Measurements from ENCODE around the gene SKOR1. TPM values are rescaled to one million over a fixed set of nuclear protein-coding genes. Genes with fewer than 3 reads are reported as not detected.

SKOR1 gene
- total RNA-seq, 1 experiment from 2014 or later, result 0.13 TPM

DNA sequence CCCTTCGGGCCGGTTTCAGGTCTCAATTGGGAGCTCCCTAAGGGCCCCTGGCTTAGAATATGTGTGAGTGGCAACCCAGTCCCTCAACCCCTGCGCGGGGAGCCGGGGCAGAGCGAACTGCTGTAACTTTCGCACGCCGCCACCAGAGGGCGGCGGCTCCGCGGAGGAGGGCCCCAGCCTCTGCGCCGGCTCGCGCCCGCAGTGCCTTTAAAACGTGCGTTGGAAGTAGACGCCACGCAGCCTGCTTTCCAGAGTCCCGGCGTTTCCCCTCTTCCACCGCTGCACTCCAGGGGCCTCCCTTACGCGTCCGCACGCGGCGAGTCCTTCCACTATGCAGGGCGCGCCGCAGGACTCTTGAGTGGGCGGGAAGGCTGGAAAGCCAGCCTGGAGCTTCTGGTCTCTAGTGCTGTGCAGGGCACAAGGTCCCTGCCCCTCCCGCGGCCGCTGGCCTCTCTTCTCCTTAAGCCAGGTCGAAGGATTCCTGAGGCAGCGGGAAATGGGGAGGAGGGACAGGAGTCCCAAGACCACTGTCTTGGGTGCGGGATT lies 38.2 kb downstream of the SKOR1 start:
- no peak overlapping the region for H3K4ac ChIP-seq (ENCODE audit: low read depth, low read length)
- H3K23me2 ChIP-seq (ENCODE audit: insufficient read length, low read depth, low read length, poor library complexity, severe bottlenecking), result no peaks in the 10 kb centered on the region
- H3K27me3 Mint-ChIP-seq (ENCODE audit: low read depth), result peaks cover 22% of the 10 kb centered on the region
- H3K4me1 ChIP-seq (ENCODE audit: insufficient read depth, low read length), result no peaks in the 10 kb centered on the region; the same call in 1 of the 2 replicates
- peaks cover 0 to 2% of the 10 kb centered on the region in 2 experiments; a peak in 2 of 5 replicates for H3K9me3 Mint-ChIP-seq
- H3K23ac ChIP-seq (ENCODE audit: insufficient read length, low read depth, low read length), result no peak overlapping the region
- H3K56ac ChIP-seq (ENCODE audit: insufficient read length, low read depth, low read length), result no peak overlapping the region
- peaks cover 18 to 23% of the 10 kb centered on the region in 2 experiments for H3K4me1 Mint-ChIP-seq
- H2BK12ac ChIP-seq (ENCODE audit: insufficient read length, low read depth, low read length), result no peak overlapping the region
- no peaks in the 10 kb centered on the region for H4K20me1 ChIP-seq (ENCODE audit: control insufficient read depth, insufficient read depth, insufficient read length)
- no peak overlapping the region for H3K9ac ChIP-seq (ENCODE audit: extremely low read depth, insufficient read length, low read length)
- no peak overlapping the region for H3T11ph ChIP-seq (ENCODE audit: low read length)
- no peak overlapping the region for H2BK120ac ChIP-seq (ENCODE audit: low read depth, low read length, poor library complexity, severe bottlenecking)
- peak overlapping the region; percentile 59 to 67; a peak in 4 of 5 replicates for H3K4me3 Mint-ChIP-seq
- peak; percentile 87 for DNase-seq
- no peak overlapping the region for H4K91ac ChIP-seq (ENCODE audit: insufficient read length, low read depth, low read length)
- H3K27ac Mint-ChIP-seq, result no peak overlapping the region; a peak in 1 of 7 replicates
- no peaks in the 10 kb centered on the region for H3K27me3 ChIP-seq (ENCODE audit: insufficient read depth, low read length)
- H3K79me2 ChIP-seq (ENCODE audit: insufficient read depth, low read length), result no peaks in the 10 kb centered on the region
- no peak overlapping the region for H2AFZ ChIP-seq (ENCODE audit: low read length)
- no peaks in the 10 kb centered on the region for H3K36me3 Mint-ChIP-seq (ENCODE audit: insufficient read depth in 1 of 3, low read depth in 3 of 3)
- H4K5ac ChIP-seq (ENCODE audit: insufficient read length, low read depth, low read length), result no peak overlapping the region
- no peaks in the 10 kb centered on the region for H3K79me1 ChIP-seq (ENCODE audit: insufficient read depth, low read depth, low read length, poor library complexity, severe bottlenecking)
- H4K8ac ChIP-seq (replicated peaks; ENCODE audit: insufficient read length, low read depth, low read length), result no peak overlapping the region
- no peak overlapping the region for H2BK5ac ChIP-seq (ENCODE audit: insufficient read length, low read length)
- H3K9me3 ChIP-seq (ENCODE audit: control insufficient read depth, low read depth, low read length), result no peaks in the 10 kb centered on the region
- no peak overlapping the region for H3K27ac ChIP-seq (ENCODE audit: insufficient read length, low read depth, low read length)
- no peak overlapping the region for H3K18ac ChIP-seq (ENCODE audit: insufficient read length, low read depth, low read length)
- TF ChIP-seq, protein P1, sequence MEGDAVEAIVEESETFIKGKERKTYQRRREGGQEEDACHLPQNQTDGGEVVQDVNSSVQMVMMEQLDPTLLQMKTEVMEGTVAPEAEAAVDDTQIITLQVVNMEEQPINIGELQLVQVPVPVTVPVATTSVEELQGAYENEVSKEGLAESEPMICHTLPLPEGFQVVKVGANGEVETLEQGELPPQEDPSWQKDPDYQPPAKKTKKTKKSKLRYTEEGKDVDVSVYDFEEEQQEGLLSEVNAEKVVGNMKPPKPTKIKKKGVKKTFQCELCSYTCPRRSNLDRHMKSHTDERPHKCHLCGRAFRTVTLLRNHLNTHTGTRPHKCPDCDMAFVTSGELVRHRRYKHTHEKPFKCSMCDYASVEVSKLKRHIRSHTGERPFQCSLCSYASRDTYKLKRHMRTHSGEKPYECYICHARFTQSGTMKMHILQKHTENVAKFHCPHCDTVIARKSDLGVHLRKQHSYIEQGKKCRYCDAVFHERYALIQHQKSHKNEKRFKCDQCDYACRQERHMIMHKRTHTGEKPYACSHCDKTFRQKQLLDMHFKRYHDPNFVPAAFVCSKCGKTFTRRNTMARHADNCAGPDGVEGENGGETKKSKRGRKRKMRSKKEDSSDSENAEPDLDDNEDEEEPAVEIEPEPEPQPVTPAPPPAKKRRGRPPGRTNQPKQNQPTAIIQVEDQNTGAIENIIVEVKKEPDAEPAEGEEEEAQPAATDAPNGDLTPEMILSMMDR (conservative IDR thresholded peaks at IDR 0.05), result peak; percentile 97
- H2AK5ac ChIP-seq (ENCODE audit: insufficient read length, low read length), result no peak overlapping the region
- WGBS (ENCODE audit: extremely low coverage, insufficient read length, low lambda C conversion rate), result no CpG with 5 or more reads among the region's 41 CpGs
- no peak overlapping the region for H2BK20ac ChIP-seq (ENCODE audit: low read depth, low read length, poor library complexity, severe bottlenecking)
- 0 out of 2 replicates have a peak overlapping the region, but pooled peaks have one; percentile 2 for H3K14ac ChIP-seq (ENCODE audit: insufficient read depth, low read length)
- peak overlapping the region; percentile 15 for H3K4me2 ChIP-seq (ENCODE audit: insufficient read depth, insufficient read length, low read length)
- H2BK15ac ChIP-seq (ENCODE audit: low read depth, low read length), result no peak overlapping the region
